Astrocyte (in vitro differentiated cells and primary cell): ENCODE measurements around the gene GPR153. TPM values are rescaled to one million over a fixed set of nuclear protein-coding genes. Genes with fewer than 3 reads are reported as not detected.

ENCODE experiments used
- DNase-seq: peaks from one replicate; pipeline ENCODE4 v3.0.0-alpha.2; 2010; ENCODE audit warnings: low read depth
- FAIRE-seq: peaks from 2 replicates; lab custom pipeline; 2011; peaks lifted over from hg19 to GRCh38; lab: Jason Lieb, UNC
- H2AFZ ChIP-seq: 2 replicates; pipeline ENCODE4 v1.6.0; 2012; ENCODE audit warnings: low read depth, low read length, inconsistent platforms
- H3K27ac ChIP-seq: 2 replicates; pipeline ENCODE4 v1.5.1; 2011; ENCODE audit warnings: low read depth, low read length, inconsistent platforms
- H3K27me3 ChIP-seq: 2 replicates; pipeline ENCODE4 v1.6.0; 2011; ENCODE audit warnings: low read length, inconsistent platforms; ENCODE audit not compliant: insufficient read depth
- H3K36me3 ChIP-seq: 2 replicates; pipeline ENCODE4 v1.5.1; 2011; ENCODE audit warnings: low read length, inconsistent platforms; ENCODE audit not compliant: insufficient read depth
- H3K4me1 ChIP-seq: 2 replicates; pipeline ENCODE4 v1.5.1; 2011; ENCODE audit warnings: low read length, inconsistent platforms; ENCODE audit not compliant: insufficient read depth
- H3K4me2 ChIP-seq: 2 replicates; pipeline ENCODE4 v1.6.0; 2012; ENCODE audit warnings: low read length, inconsistent platforms
- H3K4me3 ChIP-seq: 2 replicates; pipeline ENCODE4 v1.5.1; 2011; ENCODE audit warnings: low read depth, mild to moderate bottlenecking, low read length, inconsistent platforms; ENCODE audit not compliant: insufficient read depth
- H3K79me2 ChIP-seq: 2 replicates; pipeline ENCODE4 v1.6.0; 2012; ENCODE audit warnings: mild to moderate bottlenecking, low read length, inconsistent platforms; ENCODE audit not compliant: insufficient read depth
- H3K9ac ChIP-seq: 2 replicates; pipeline ENCODE4 v1.6.0; 2012; ENCODE audit warnings: mild to moderate bottlenecking, low read length, inconsistent platforms
- H3K9me3 ChIP-seq: 2 replicates; pipeline ENCODE4 v1.5.1; 2012; ENCODE audit warnings: low read depth, mild to moderate bottlenecking, low read length, inconsistent platforms; ENCODE audit not compliant: insufficient read depth
- H4K20me1 ChIP-seq: 2 replicates; pipeline ENCODE4 v1.6.0; 2012; ENCODE audit warnings: low read length, inconsistent platforms; ENCODE audit not compliant: insufficient read depth
- H3K27ac Mint-ChIP-seq: one replicate; pipeline ENCODE4 v1.8.0; 2021; ENCODE audit warnings: mild to moderate bottlenecking, mixed read lengths; ENCODE audit not compliant: unreplicated experiment
- H3K27me3 Mint-ChIP-seq: one replicate; pipeline ENCODE4 v1.8.0; 2021; ENCODE audit warnings: low read depth, mixed read lengths; ENCODE audit not compliant: unreplicated experiment
- H3K36me3 Mint-ChIP-seq: one replicate; pipeline ENCODE4 v1.8.0; 2021; ENCODE audit warnings: low read depth, mixed read lengths; ENCODE audit not compliant: unreplicated experiment
- H3K4me1 Mint-ChIP-seq: one replicate; pipeline ENCODE4 v1.8.0; 2021; ENCODE audit warnings: low read depth, mixed read lengths; ENCODE audit not compliant: unreplicated experiment
- H3K4me3 Mint-ChIP-seq: one replicate; pipeline ENCODE4 v1.8.0; 2021; ENCODE audit warnings: mild to moderate bottlenecking, moderate library complexity, mixed read lengths; ENCODE audit not compliant: unreplicated experiment
- H3K9me3 Mint-ChIP-seq: one replicate; pipeline ENCODE4 v1.8.0; 2021; ENCODE audit warnings: mild to moderate bottlenecking, mixed read lengths; ENCODE audit not compliant: unreplicated experiment
- CTCF ChIP-seq: IDR thresholded peaks from 2 replicates; pipeline ENCODE4 v1.5.1; 2011; ENCODE audit warnings: low read depth, mild to moderate bottlenecking, inconsistent platforms, low read length, moderate library complexity; ENCODE audit not compliant: insufficient read depth
- EZH2 ChIP-seq: IDR thresholded peaks from 2 replicates; pipeline ENCODE4 v1.6.1; 2012; ENCODE audit warnings: mild to moderate bottlenecking, low read length, inconsistent platforms; ENCODE audit not compliant: insufficient read depth
- total RNA-seq: library from RNA; stranded (reverse); gene quantifications from 2 replicates; pipeline ENCODE4 v1.2.1, GENCODE V29; 2021

GPR153 gene
- total RNA-seq, 1 donor from 2014 or later, result 3.0 TPM

DNA sequence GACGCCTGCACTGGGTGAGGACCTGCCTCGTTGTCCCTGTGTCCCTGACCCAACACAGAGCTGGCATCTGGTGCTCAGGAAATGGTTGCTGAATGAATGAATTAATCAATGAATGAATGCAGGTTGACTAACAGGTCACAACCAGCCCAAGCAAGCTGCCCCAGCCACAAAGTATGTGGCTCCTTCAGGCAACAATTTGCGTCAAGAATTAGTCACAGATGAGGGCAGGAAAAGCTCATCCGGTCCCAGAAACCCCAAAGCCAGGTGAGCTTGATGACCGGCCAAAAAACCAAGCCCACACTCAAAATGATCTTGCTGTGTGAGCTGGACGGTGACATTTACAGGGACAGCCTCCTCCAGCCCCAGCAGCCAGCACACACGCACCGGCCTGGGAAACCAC is 40.6 kb upstream of the GPR153 start:
- Histone ChIP-seq H2AFZ (no peak overlapping the region), H3K27me3 (no peaks in the 10 kb centered on the region), H3K79me2 (no peaks in the 10 kb centered on the region), H3K36me3 (no peaks in the 10 kb centered on the region), H3K9ac (no peak overlapping the region), H3K4me1 (peaks cover 24% of the 10 kb centered on the region), H4K20me1 (no peaks in the 10 kb centered on the region), H3K9me3 (no peaks in the 10 kb centered on the region), H3K4me2 (peak overlapping the region; percentile 7), H3K27ac (peak overlapping the region; percentile 41), H3K4me3 (no peak overlapping the region)
- Mint-ChIP-seq H3K36me3 (peaks cover 27% of the 10 kb centered on the region), H3K4me1 (peaks cover 3% of the 10 kb centered on the region), H3K27ac (no peak overlapping the region), H3K9me3 (no peaks in the 10 kb centered on the region), H3K27me3 (no peaks in the 10 kb centered on the region), H3K4me3 (no peak overlapping the region)
- DNase-seq, result peak; percentile 74
- TF ChIP-seq CTCF, result no peak
- no peak for TF ChIP-seq EZH2
- FAIRE-seq, result no peak

GRCh38 chr1:6300342-6301048 is 39.6 kb upstream of the GPR153 start:
- FAIRE-seq, result no peak
- peak overlapping the region; percentile 38 for H3K27ac Mint-ChIP-seq
- no peaks in the 10 kb centered on the region for H3K79me2 ChIP-seq
- no peak overlapping the region for H3K9ac ChIP-seq
- TF ChIP-seq EZH2 (no peak), CTCF (no peak)
- H3K4me3 ChIP-seq, result no peak overlapping the region
- no peak overlapping the region for H3K4me3 Mint-ChIP-seq
- H3K4me1 Mint-ChIP-seq, result peaks cover 3% of the 10 kb centered on the region
- no peaks in the 10 kb centered on the region for H3K27me3 ChIP-seq
- DNase-seq, result no peak
- H3K4me1 ChIP-seq, result peaks cover 24% of the 10 kb centered on the region
- no peaks in the 10 kb centered on the region for H3K9me3 ChIP-seq
- H3K27ac ChIP-seq, result peak overlapping the region; percentile 41
- H2AFZ ChIP-seq, result no peak overlapping the region
- peaks cover 2% of the 10 kb centered on the region for H4K20me1 ChIP-seq
- peak overlapping the region; percentile 31 for H3K4me2 ChIP-seq
- H3K27me3 Mint-ChIP-seq, result no peaks in the 10 kb centered on the region
- no peaks in the 10 kb centered on the region for H3K36me3 ChIP-seq
- peaks cover 24% of the 10 kb centered on the region for H3K36me3 Mint-ChIP-seq
- no peaks in the 10 kb centered on the region for H3K9me3 Mint-ChIP-seq

GRCh38 chr1:6299557-6300165 is 38.8 kb upstream of the GPR153 start:
- no peak for FAIRE-seq
- H3K36me3 ChIP-seq, result no peaks in the 10 kb centered on the region
- H2AFZ ChIP-seq, result no peak overlapping the region
- H3K36me3 Mint-ChIP-seq, result peaks cover 24% of the 10 kb centered on the region
- DNase-seq, result no peak
- H3K9me3 Mint-ChIP-seq, result no peaks in the 10 kb centered on the region
- peaks cover 24% of the 10 kb centered on the region for H3K4me1 ChIP-seq
- H3K79me2 ChIP-seq, result no peaks in the 10 kb centered on the region
- no peak overlapping the region for H3K4me3 Mint-ChIP-seq
- peak overlapping the region; percentile 31 for H3K4me2 ChIP-seq
- TF ChIP-seq CTCF, result no peak
- TF ChIP-seq EZH2, result no peak
- H3K27ac ChIP-seq, result no peak overlapping the region
- H3K9me3 ChIP-seq, result no peaks in the 10 kb centered on the region
- no peaks in the 10 kb centered on the region for H3K27me3 Mint-ChIP-seq
- H3K27ac Mint-ChIP-seq, result no peak overlapping the region
- no peak overlapping the region for H3K9ac ChIP-seq
- H3K4me1 Mint-ChIP-seq, result peaks cover 3% of the 10 kb centered on the region
- H4K20me1 ChIP-seq, result peaks cover 10% of the 10 kb centered on the region
- H3K27me3 ChIP-seq, result no peaks in the 10 kb centered on the region
- H3K4me3 ChIP-seq, result no peak overlapping the region
